Kidney epithelial cell (primary cell): ENCODE results near the gene SDCCAG8. TPM values are rescaled to one million over a fixed set of nuclear protein-coding genes. Genes with fewer than 3 reads are reported as not detected.

Experiments
- DNase-seq: peaks from one replicate; pipeline ENCODE4 v3.0.0-alpha.2; 2010; ENCODE audit warnings: low read depth
- H3K27me3 ChIP-seq: 2 replicates; pipeline ENCODE4 v1.6.0; 2011; ENCODE audit warnings: low read length; ENCODE audit not compliant: control insufficient read depth, insufficient read depth
- H3K36me3 ChIP-seq: 2 replicates; pipeline ENCODE4 v1.5.1; 2011; ENCODE audit warnings: low read length; ENCODE audit not compliant: control insufficient read depth, insufficient read depth
- H3K4me3 ChIP-seq: 2 replicates; pipeline ENCODE4 v1.5.1; 2011; ENCODE audit warnings: low read depth, mild to moderate bottlenecking, control low read depth, low read length
- CTCF ChIP-seq: IDR thresholded peaks from 2 replicates; pipeline ENCODE4 v1.5.1; 2011; ENCODE audit warnings: mild to moderate bottlenecking, moderate library complexity, low read length, control low read depth, inconsistent platforms; ENCODE audit not compliant: insufficient read depth, poor library complexity, severe bottlenecking
- total RNA-seq: library from RNA; depleted of rRNA; stranded (reverse); fragments of >200 nt; gene quantifications from 2 replicates; pipeline ENCODE4 v1.2.3, GENCODE V29; 2015

SDCCAG8 gene
- total RNA-seq, 1 donor from 2014 or later, result 46.9 TPM

GRCh38 chr1:243346016-243346415 lies 90.2 kb downstream of the SDCCAG8 start:
- TF ChIP-seq CTCF, result no peak
- H3K27me3 ChIP-seq, result no peaks in the 10 kb centered on the region
- no peak for DNase-seq

GRCh38 chr1:243346468-243346867 lies 90.6 kb downstream of the SDCCAG8 start:
- Histone ChIP-seq H3K36me3 (no peaks in the 10 kb centered on the region), H3K27me3 (no peaks in the 10 kb centered on the region), H3K4me3 (no peak overlapping the region)
- no peak for DNase-seq
- TF ChIP-seq CTCF, result no peak

More at GRCh38 chr1:243346016-243346415, 90.2 kb downstream of the SDCCAG8 start:
- Histone ChIP-seq H3K36me3 (no peaks in the 10 kb centered on the region), H3K4me3 (no peak overlapping the region)

- Histone ChIP-seq H3K27me3 (no peaks in the 10 kb centered on the region), H3K36me3 (no peaks in the 10 kb centered on the region), H3K4me3 (no peak overlapping the region)
- no peak for DNase-seq
- no peak for TF ChIP-seq CTCF
These were observed 92.5 kb downstream of the SDCCAG8 start for GRCh38 chr1:243348331-243348730.

GRCh38 chr1:243349128-243349527 lies 93.3 kb downstream of the SDCCAG8 start:
- no peak for TF ChIP-seq CTCF
- DNase-seq, result no peak
- Histone ChIP-seq H3K36me3 (no peaks in the 10 kb centered on the region), H3K4me3 (no peak overlapping the region), H3K27me3 (no peaks in the 10 kb centered on the region)

GRCh38 chr1:243351337-243351736 lies 95.5 kb downstream of the SDCCAG8 start:
- Histone ChIP-seq H3K27me3 (no peaks in the 10 kb centered on the region), H3K36me3 (no peaks in the 10 kb centered on the region), H3K4me3 (no peak overlapping the region)
- no peak for TF ChIP-seq CTCF
- DNase-seq, result no peak

DNA sequence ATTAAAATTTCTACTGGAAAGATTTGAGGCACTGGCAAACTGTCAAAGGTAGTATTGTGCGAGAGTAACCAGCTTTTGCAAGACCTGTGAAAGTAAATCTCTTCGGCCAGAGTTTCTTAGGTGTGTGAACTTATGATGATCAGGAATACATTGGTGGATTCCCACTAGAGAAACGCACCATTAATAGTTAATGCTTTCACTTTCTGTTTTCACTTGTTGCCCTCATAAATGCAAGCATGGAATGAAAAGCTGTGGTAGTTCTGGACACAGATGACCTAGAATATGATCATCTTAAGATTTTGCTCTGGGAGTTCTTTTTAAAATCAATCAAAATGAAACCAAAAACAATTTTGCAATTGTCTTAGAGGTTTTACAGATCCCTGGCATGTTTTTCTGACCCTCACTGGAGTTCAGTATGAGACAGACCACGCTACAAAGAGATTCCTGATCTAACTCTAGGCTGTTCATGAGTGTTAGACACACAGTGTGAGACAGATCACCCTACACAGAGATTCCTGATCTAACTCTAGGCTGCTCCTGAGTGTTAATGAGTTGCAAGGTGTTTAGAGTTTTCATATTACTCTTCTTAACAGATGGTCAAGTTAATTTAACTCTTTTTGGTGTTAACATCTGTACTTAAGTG lies 98.8 kb downstream of the SDCCAG8 start:
- no peak for DNase-seq
- H3K36me3 ChIP-seq, result no peaks in the 10 kb centered on the region

More for the DNA sequence above, 98.8 kb downstream of the SDCCAG8 start:
- Histone ChIP-seq H3K27me3 (no peaks in the 10 kb centered on the region), H3K4me3 (no peak overlapping the region)
- TF ChIP-seq CTCF, result no peak
